Measurements from ENCODE around the gene HIVEP3.

HIVEP3 gene

GRCh38 chr1:41539999-41540398 lies 378.7 kb downstream of the HIVEP3 start:
- DNase-seq, result no peak

GRCh38 chr1:41539418-41539805 lies 379.3 kb downstream of the HIVEP3 start:
- DNase-seq, result no peak

DNA sequence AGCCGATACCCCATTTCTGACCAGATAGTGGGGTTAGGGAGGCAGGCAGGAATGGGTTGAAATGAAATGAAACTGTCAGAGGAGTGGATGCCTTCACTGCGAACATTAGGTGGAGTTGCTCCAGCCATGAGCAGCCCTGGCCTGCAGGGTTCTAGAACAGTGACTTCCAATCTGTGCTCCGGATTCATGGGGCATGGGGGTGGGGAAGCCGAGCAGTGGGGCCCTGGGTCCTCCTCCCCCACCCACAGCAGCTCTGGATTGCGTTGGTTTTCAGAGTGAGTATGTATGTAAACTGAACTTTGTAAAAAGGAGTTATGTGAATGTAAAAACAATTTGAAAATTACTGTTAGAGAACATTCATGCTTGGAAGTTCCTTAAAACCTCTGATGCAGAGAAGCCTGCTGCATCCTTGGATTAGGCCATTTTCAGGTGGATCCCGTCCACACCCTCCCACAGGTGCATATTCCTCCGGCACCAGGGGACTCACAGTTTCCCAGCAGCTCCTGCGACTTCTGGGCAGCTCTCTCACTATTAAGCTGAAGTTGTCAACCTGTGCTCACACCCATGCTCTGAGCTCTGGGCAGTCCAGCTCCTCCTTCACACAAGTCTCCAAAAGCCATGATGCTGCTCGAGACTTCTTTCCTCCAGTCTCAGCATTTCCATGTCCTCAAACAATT lies 379.8 kb downstream of the HIVEP3 start:
- DNase-seq, result no peak

GRCh38 chr1:41537788-41538351 lies 380.9 kb downstream of the HIVEP3 start:
- DNase-seq, result no peak

DNA sequence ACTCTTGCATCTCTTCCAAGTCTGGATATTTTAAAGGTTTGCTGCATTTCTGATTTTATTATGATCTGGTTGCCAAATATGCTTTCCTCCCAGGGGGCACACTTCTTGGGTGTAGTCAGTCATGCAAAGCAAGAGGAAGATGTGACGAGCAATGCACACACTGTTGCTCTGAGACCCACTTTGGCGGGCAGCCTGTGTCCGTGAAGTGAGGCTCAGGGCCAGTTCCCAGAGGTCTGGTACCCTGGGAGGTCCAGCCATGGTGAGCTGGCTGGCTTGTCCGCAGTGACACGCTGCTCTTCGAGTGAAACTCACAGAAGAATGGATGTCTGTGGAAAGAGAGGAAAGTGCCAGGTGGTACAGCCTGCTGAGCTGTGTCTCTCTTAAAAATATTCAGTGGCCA lies 381.5 kb downstream of the HIVEP3 start:
- DNase-seq, result no peak

GRCh38 chr1:41536361-41536802 lies 382.3 kb downstream of the HIVEP3 start:
- DNase-seq, result no peak

- DNase-seq, result no peak
Measured at GRCh38 chr1:41535716-41536115, 383.0 kb downstream of the HIVEP3 start.

GRCh38 chr1:41535276-41535675 lies 383.4 kb downstream of the HIVEP3 start:
- DNase-seq, result no peak

GRCh38 chr1:41534181-41535076 lies 384.3 kb downstream of the HIVEP3 start:
- DNase-seq, result no peak

DNA sequence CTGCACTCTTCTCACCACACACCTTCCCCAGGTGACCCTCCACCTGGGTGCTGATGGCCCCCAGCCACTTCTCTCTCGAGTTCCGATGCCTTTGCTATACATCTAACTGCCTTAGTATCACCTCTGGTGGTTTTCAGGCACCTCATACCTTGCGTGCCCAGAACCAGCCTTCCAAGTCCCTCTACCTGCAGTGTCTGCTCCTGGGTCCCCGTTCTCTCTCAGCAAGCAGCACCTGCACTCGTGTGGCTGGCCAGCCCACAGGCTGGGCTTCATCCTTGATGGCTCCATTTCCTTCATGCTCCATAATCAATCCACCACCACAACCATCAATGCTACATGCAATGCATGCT lies 385.0 kb downstream of the HIVEP3 start:
- no peak for DNase-seq

GRCh38 chr1:41533016-41533730 lies 385.5 kb downstream of the HIVEP3 start:
- DNase-seq, result no peak

DNA sequence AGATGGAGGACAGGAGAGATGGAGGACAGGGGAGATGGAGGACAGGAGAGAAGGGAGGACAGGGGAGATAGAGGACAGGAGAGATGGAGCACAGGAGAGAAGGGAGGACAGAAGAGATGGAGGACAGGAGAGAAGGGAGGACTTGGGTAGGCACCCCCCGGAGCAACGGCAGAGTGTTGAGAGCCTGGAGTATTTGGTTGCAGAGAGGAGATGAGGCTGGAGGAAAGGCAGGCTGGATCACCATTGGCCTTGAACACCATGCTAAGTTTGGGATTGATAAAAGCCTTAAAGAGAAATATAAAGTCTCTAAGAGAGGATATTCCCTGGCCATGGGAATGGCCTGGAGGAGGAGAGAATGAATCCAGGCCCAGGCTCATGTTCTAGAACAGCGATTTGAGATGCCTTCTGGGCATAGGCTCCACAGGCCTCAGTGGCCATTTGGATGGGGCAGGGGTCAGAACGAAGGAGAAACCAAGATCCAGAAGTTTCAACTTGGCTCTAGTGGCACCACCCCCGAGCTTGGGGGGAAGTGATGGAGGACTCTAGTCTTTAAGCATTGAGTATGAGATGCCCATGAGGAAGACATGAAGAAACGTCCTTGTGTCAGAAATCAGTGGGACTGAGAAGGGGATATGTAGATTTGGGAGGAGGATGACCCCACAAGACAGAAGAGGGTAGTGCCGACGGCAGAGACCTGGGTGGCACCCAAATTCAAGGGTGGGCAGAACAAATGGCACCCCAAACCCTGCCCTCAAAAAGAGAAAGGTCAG lies 386.3 kb downstream of the HIVEP3 start:
- no peak for DNase-seq

- no peak for DNase-seq
Measured at GRCh38 chr1:41530411-41530810, 388.3 kb downstream of the HIVEP3 start.

DNA sequence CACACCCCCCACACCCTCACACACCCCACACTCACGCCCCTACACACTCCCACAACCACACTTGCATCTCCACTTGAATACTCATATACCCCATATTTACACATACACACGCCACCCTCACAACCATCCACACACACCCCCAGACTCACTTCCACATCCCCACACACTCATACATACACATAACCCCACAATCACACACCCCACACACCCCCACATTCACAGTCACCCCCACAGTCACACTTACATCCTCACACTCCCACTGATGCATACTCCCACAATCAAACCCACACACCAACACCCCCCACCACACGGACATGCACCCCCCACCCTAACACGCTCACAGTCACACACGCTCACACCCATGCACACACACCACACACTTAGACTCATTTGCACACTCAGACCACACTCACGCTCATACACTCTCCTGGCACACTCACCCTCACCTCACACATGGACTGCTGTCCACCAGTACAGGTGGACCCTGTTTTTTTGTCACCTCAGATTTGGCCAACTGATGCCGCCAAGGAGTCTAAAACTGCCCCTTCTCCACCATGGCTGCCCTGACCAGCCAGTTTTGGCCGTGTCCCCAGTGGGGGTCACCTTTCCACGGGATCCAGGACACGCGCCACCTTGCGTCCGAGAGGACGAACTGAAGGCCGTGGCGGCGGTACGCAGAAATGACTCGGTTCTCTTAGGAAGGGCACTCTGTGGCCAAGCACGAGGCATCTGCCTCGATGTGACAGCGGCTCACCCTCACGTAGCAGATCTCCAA lies 388.9 kb downstream of the HIVEP3 start:
- DNase-seq, result no peak

DNA sequence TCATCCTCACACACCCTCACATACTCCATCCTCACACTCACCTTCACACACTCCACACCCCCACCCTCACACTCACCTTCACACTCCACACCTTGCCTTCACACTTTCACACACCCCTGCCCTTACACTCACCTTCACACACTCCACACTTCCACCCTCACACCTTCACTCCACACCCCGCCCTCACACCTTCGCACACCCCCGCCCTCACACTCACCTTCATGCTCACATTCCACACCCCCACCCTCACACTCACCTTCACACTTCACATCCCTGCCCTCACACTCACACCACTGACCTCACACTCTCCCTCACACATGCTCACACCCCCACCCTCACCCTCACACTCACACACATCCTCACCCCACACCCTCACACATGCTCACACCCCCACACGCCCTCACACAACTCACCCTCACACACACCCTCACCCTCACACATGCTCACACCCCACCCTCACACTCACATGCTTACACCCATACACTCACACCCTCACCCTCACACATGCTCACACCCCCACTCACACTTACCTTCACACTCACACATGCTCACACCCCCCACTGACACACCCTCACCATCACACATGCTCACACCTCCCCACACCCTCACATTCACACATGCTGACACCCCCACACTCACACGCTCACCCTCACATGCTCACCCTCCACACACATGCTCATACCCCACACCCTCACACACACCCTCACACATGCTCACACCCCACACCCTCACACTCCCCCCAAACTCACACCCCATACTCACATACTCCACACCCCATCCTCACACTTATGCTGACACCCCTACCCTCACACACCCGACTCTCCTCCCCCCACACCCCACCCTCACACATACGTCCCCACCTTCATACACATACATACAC lies 389.8 kb downstream of the HIVEP3 start:
- no peak for DNase-seq

DNA sequence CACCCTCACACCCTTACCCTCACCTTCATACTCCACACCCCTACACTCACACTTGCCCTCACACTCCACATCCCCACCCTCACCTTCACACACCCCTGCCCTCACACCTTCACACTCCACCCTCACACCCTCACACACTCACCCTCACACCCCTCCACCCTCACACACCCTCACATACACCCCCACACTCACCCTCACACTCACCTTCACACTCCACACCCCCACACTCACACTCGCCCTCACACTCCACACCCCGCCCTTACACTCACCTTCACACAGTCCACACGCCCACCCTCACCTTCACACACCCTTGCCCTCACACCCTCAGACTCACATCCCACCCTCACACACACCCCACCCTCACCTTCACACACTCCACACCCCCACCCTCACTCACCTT lies 390.6 kb downstream of the HIVEP3 start:
- no peak for DNase-seq

DNA sequence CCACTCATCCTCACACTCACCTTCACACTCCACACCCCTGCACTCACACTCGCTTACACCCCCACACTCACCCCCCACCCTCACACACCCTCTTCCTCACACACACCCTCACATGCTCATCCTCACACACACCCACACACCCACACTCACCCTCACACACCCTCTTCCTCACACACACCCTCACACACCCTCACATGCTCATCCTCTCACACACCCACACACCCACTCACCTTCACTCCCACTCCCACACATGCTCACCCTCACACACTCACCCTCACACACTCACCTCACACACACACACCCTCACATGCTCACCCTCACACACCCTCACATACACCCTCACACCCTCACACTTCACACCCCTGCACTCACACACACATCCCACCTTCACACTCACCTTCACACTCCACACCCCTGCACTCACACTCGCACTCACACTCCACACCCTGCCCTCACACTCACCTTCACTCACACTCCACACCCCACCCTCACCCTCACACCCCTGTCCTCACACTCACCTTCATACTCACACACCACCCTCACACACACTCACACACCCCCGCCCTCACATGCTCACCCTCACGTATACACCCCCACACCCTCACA lies 391.7 kb downstream of the HIVEP3 start:
- DNase-seq, result no peak

DNA sequence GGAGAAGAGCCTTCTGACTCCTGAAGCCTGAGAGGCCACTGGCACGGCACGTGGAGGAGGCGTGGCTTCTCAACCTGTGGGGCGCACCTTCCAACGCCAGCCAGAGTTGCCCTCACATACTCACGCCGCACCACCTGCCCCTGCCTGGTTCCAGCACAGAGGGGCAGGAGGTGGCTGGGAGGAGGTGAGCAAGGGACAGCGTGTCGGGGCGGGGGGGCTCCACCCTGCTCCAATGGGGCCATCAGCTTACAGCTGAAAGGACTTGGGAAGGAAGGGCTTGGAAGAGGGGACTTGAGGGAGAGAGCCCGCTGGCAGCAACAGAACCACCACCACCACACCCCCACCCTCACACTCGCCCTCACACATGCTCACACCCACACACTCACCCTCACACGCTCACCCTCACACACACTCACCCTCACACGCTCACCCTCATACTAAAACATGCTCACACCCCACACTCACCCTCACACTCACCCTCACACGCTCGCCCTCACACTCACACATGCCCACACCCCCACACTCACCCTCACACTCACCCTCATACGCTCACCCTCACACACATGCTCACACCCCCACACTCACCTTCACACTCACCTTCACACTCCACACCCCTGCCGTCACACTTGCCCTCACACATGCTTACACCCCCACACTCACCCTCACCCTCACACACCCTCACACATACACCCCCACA lies 392.7 kb downstream of the HIVEP3 start:
- no peak for DNase-seq
